GM19043 (cell line): ENCODE data around the gene ASB8.

ENCODE experiments used
- ATAC-seq: cut with Tn5 transposase; IDR thresholded peaks from one replicate; pipeline ENCODE4 v1.9.1; 2021; ENCODE audit warnings: low read depth; ENCODE audit not compliant: unreplicated experiment

ASB8 gene

DNA sequence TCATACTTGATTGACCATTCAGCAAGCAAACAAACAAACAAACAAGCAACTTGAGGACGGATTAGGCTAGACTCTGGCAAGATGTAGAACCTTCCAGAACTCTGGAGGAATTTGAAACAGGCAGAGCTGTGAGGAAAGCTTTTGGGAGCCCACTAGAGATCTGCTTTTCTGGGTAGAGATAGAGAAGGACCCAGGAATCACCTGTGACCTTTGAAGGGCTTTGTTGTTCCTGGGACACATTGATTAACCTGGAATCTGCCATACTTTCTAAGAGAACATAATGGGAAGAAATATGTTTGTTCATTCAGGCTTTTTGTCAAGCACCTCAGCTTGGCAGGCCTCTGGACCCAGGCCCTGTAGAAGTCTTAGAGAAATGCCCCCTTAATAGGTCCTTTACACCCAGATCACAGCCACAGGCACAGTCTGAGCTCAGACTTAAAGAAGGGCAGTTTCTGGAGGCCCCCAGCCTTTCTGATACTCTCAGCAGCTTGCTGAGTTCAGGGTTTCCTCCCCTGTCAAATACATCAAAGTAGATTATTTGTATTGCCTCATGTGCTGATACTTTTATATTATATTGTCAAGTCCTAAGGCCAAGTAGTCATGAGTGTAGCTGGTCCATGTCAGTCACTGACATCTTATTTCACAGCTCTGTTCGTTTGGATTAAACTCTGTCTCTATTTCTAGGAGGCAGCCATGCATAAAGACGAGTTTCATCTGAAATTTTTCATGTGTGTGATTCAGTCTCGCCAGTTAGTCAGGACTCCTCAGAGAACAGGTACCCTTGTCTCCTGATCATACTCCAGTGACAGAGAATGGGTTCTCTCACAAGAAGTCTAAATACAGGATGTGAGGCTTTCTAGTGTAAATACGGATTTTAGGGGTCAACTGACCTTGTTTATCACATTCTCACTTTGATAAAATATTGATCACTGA, 50.4 kb downstream of the ASB8 start:
- ATAC-seq: no peak

DNA sequence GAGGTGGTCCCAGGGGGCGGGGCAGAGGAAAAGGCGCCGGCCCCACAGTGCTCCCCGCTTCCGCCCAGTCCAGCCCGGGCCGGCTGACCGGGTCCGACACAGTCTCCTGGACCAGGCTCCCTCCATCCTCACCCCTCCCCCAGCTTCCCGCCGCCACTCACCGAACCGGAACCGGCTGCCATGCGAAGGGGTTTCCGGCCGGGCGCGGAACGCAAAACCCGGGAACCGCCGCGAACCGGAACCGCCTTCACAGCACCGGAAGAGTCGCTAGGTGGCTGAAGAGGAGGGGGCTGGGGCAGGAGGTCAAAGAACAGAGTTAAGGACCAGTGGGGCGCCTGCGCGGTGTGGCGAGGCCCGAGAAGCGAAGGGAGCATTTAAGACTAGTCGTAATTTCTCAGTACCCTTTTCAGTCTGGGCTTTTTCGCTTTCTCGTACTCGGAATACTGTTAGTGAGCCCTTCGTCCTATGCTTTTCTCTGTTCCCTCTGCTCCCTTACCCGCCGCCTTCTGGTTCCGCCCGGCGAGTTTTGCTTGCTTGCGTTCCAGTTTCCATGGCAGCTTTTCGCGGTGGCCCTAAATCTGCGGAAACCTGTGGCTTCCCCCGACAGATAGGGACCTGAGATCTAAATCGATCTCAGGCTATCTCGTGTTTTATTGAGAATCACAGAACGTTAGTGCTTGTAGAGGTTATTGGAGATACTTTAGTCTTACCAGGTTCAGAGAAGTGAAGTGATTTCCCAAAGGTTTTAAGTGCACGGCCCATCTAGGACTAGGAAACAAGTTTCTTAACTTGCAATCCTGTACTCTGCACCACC, 51.2 kb downstream of the ASB8 start, which contains the start of gene SENP1:
TSS of gene SENP1 (minus strand) at position 213 of the 814 bp plus-strand sequence. CDS start 4,607 bp downstream, outside the sequence.
- ATAC-seq: peak; percentile 58

DNA sequence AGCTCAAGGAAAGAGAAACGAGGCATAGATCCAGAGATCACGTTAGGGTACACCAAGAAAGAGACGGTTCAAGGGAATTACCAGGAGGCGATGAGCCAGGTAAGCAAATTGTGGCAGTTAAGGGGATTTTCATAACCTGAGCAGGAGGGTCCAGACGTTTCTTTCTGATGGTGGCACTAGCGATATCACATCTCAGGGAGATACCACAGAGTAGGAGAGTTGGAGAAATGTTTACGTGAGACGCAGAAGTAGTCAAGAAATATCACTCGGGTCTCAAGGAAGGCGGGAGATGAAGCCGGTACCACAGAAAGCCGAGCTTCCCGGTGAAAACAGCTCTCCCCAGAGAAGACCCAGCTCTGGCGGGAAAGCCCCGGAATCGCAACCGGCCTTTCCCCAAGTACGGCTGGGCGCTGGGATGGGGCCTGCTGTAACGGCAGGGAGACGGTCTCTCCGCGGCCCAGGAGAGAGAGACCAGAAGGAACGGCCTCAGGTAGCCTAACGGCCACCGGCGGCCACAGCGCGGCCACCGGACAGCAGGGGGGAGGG, 51.9 kb downstream of the ASB8 start:
- ATAC-seq: peak; percentile 22

GRCh38 chr12:48104531-48104930, 52.8 kb downstream of the ASB8 start:
- no peak for ATAC-seq
